RKO (cell line): ENCODE data around the gene VDAC1.
"Not testable (repeated sequence)": the region's sequence is repeated elsewhere in the genome, so short reads cannot be mapped to it uniquely, and the experiment has no call there.

Source experiments
- DNase-seq: peaks from one replicate; pipeline ENCODE4 v3.0.0-alpha.2; 2016; ENCODE audit warnings: low spot score

The VDAC1 gene

DNA sequence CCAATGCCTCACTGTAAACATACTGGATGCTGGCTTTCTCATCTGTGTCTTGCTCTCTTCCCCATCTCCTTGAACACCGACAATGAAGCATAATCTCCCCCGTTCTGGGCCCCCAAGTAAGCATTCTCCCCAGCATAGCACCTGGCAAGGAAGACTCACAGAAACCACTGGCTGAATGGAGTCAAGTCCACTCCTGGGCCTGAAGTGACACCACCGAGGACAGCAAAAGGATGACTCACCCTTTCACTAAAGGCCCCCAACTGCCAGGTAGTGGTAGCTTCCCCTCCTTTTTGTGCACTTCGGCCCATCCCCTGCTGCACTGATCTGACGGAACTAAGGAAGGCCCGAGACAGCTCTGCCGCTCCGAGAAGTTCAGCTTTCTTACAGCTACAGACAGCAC is 9.4 kb downstream of the VDAC1 start:
- no peak for DNase-seq

DNA sequence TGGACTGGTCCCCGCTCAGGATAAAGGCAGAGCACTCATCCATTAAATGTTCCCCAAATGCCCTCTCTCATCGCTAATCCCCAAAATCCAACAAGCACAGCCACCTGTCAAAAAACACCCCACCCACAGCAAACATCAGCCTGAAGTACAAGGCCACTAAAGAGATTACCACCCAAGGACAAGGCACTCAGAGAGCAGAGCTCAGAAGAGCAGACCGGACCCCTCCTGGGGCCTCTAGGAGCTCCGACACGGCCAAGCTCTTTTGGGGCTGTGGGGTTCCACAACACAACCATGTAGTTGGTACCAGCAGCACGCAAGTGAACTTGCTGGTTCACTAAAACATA is 9.8 kb downstream of the VDAC1 start:
- no peak for DNase-seq

DNA sequence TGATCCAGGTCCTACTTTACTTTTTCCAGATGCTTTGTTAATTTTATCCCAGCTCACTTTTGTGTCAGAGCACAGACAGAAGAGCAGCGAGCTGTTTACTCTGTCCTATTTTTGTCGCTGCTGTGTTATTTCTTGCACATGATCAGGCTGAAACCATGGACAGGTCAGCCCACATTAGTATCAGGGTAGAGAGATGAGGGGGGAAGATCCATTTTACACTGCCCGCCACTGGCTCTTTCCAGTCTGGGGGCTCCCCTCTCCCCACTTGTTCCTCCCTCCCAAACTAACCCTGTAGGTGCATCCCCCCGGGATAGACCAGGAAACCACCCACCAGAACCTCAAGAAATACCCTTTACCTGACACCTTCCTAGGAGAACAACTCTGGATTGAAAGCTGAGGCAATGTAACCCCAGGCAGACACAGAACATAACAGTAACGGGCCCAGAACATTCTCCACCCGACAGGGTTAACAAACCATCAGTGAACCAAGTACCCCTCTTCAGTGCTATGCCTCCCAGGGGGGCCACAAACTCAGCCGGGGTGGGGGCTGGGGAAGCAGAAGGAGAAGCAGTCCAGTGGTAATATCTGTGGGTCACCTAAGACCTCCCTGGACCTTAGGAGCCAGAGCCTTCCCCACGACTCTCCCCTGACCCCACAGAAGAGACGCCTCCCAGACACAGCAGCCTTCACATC is 10.3 kb downstream of the VDAC1 start:
- DNase-seq: no peak

DNA sequence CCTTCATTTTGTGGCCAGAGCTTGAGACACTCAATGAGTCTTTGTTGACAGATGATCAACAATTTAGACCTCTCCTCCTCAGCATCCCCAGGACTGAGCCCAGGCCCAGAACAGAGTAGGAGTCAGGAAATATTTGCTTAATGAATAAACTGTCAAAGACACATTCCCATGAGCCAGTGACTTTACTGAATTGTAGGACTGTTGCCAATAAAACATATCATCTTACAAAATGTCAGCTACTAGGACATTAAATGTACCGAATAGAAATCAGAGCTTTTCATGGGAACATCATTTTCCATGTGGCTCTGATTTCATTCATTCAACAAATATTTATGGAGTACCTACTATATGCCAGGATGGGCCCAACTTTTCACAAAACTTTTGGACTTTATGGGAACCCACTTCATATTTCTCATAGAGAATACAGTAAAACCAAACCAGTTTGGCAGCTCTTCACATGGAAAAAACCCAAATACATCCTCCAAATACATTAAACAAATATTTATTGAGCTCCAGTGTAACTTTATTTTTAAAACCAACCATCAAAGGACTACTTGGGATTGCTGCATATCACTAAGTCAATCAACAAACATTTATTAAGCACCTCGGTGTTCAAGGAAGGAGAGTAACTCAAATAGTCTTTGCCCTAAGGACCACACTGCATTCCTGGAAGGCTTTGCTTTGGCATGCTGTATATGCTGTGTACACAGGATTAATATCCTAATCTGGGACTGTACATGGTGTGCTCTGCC is 11.4 kb downstream of the VDAC1 start:
- peak; percentile 15 for DNase-seq

DNA sequence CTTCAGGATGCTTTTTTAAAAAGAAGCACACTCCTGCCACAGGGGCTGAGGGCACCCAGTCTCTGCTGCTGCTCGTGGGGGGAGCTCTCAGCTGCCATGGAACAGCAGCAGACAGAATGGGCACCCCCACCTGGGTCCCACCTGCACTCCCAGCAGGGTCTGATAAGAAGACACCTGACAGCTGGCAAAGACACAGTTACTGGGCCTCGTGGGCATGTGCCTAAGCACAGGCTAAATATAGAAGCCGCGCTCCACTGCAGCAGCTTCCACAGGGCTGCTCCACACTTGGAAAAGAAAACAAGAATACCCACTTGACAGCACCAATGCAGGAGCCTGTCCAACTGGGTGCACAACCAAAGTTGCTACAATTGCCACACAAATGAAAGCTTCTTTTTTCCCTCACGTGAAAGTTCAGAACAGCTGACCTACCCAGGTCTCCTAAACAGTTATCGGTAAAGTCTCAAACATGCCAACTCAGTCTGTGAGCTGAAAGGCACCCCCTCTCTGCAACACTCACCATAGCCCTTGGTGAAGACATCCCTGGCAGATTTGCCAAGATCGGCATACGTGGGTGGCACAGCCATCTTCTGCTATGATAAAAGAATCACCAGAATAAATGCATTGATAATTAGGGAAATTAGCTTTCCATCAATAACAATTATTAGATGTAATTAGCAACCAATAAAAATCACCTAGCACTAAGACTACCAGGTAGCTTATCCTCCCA is 12.2 kb downstream of the VDAC1 start:
- no peak for DNase-seq

DNA sequence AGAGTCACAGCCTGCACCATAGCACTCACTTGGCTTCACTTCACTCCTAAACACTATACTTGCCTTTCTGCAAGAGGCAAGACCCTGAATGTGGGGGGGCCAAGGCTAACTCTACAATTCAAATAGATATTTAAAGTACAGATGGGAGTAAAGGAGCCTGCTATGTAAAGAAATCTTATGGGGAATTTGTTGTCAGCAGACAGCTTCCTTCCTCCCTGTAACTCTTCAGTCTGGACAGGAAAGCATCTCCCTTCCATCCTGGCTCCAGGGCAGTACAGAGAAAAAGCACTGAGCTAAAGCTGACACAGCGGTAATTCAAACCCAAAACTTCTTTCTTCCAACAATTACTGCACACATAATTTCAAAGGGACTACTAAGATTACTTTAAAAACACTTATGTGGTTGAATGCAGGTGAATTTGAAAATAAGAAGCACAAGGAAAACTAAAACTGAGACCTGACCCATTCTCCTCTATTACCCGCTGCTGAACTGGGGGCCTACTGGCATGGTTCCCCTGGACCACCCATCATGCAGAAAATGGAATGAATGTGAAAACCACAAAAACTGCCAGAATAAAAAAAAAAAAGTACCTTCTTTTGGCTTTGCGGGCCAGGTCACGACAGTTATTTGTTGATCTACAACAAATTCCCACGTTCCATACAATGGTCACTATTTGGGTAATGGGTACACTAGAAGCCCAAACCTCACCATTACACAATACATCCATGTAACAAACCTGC is 13.4 kb downstream of the VDAC1 start:
- DNase-seq: no peak

DNA sequence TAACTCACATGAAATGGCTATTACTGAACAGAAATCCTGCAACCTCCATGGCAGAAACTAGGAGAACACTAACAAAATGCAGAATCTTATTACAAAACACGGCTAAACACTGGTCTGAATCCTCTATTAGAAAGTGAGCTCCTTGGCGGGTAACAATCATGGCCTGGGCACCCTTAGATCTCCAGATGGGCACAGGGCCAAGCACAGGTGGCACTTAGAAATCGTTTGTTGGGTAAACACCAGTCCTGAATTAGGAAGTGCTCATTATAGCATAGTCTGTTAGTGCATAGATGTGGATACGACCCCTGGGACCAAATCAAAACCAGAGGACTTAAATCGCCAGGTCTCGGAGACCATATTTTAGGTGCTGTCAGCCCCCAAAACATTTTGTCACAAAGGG is 14.4 kb downstream of the VDAC1 start:
- DNase-seq: no peak

DNA sequence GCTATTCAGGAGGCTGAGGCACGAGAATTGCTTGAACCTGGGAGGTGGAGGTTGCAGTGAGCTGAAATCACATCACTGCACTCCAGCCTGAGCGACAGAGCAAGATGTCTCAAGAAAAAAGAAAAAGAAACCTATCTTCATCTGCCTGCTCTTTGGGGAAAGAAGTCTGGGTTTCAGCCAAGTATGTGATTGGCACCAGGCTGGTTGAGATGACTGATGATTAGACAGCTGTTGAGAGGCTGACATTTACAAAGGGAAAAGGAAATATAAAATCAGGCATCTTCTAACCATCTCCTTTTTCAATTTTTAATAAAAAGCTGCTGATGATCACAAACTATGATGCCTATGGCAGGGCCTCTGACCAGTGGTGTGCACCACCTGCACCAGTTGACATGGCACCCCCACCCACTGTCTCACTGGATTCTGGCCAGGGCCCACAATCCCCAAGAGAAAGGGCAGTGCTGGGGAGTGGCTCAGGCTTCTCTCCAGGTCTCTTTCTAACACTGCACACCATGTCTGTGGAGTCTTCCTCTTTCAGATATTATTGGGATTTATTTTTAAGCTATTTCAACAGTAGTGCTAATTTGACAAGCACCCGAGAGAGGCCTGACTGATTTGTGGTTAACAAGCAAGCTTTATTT is 19.1 kb downstream of the VDAC1 start:
- DNase-seq: no peak

DNA sequence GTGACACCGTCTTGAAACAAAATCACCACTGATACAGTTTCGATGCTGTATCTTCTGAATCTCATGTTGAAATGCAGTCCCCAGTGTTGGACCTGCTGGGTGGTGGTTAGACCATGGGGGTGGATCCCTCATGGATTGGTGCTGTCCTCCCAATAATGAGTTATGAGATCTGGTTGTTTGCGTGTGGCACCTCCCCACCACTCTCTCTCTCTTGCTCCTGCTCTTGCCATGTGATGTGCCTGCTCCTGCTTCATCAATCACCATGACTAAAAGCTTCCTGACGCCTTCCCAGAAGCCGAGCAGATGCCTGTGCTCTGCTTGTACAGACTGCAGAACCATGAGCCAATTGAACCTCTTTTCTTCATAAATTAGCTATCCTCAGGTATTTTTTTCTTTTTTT is 21.1 kb downstream of the VDAC1 start:
- DNase-seq: no peak

DNA sequence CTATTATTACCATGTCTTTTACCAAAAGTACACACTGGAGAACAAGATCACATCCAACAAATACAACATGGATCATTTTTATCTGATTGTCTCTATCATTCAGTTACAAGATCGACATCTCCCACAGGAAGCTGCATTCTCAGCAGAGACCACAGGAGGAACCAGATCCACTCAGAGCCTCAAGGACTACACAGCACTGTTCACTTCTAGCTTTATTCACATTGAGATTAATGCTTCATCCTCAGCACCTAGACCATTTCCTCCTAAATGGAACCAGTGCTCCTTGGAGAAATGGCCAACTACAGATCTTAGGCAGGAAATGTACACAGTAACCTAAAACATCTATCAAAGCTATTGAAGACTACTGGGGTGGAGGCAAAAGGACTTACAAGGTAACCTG is 23.1 kb downstream of the VDAC1 start:
- DNase-seq: peak; percentile 43

DNA sequence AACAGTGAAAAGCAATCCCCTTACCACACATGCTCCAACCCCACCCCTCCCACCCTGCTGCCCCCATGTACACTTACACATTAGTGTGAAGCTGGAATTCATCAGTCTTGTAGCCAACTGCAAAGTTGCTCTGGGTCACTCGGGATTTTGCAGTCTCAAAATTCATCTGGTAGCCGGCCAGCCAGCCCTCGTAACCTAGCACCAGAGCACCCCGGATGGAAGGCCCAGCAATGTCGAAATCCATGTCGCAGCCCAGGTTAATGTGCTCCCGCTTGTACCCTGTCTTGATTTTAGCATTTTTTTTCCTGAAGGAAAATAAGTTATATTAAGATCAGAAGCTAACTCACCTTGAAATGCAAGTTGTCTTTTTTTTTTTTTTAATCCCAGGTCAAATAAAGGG is 24.1 kb downstream of the VDAC1 start:
- no peak for DNase-seq

DNA sequence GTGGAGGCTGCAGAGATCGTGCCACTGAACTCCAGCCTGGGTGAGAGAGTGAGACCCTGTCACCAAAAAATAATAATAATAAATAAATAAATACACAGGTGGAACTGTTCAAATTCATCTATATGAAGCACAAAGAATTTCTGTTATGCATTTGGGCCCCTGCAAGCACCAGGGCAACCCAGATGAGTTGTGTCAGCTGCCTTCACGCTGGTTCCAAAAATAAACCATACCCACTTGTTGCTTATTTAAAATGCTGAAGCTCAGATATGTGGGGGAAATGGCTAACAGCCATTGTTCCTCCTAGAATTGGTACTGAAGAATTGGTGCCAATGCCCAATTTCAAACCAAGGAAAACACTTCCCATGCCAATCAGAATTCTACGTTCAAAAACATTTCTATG is 25.8 kb downstream of the VDAC1 start:
- DNase-seq: no peak

DNA sequence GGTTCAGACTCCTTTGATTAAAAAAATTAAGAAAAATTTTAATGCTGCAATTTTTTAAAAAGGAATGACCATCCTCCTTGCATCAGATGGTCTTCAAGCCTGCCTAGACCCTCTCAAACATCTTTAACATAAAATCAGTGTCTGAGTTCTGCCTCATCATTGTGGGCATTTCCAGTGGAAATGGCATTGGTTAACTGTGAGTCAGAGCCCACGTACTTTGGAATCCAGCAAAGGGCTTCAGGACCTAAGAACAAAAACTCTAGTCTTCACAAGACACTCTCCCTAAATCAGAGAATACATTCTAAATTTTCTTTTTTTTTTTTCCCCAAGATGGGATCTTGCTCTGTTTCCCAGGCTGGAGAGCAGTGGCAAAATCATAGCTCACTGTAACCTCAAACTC is 26.9 kb downstream of the VDAC1 start:
- no peak for DNase-seq

DNA sequence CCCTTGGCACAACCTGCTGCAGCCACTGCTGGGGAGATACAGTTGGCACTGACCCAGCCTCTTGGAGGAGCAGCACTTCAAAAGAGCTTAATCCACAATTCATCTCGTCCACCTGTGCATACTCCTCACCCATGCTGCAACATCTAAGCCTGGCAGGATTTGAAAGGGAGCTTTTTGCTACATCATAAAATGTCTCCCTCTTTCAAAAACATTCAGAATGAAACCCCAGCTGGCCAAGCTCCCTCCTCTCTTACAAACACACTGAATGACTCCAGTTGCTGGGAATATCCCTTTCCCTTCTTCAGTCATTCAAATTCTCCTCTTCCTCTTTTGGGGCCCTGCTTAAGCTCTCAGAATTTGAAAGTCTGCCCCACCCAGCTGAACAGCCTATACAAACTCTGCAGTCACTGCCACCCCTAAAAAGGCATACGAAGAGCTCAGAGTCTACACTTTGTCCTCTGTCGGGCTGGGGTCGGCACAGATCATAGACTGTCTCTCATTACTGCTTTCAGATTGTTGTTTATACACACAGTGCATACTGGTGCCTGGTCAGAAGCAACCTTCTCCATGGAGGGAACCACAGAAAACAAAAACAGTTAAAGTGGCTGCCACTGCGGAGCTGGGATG is 27.5 kb downstream of the VDAC1 start:
- DNase-seq: no peak

DNA sequence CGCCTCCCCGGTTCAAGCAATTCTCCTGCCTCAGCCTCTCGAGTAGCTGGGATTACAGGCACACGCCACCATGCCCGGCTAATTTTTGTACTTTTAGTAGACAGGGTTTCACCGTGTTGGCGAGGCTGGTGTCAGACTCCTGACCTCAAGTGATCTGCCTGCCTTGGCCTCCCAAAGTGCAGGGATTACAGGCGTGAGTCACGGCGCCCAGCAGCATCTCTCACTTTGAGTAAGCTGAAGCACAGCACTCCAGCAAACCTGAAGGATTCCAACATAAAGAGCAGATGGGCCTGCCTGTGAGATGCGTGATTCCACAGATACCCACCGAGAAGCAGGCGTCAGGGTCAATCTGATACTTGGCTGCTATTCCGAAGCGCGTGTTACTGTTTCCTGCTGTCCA is 29.2 kb downstream of the VDAC1 start:
- not testable (repeated sequence) for DNase-seq

DNA sequence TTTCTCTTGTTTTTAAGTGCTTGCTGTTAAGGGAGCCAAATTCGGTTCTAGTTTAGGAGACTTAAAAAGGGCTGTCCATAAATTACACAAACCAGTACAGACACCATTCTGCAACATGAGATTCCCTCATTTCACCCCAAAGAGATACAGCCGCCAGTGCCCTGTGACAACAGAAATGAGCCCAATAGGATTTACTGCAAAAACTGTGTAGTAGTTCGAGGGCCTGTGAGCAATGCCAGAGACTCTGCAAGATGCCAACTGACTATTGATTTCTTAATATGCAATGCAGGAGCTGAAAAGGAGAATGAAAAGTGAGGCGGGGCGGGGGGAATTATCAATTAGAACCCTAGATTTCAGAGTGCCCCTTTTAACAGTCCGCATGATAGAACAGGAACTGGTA is 30.6 kb downstream of the VDAC1 start:
- no peak for DNase-seq

DNA sequence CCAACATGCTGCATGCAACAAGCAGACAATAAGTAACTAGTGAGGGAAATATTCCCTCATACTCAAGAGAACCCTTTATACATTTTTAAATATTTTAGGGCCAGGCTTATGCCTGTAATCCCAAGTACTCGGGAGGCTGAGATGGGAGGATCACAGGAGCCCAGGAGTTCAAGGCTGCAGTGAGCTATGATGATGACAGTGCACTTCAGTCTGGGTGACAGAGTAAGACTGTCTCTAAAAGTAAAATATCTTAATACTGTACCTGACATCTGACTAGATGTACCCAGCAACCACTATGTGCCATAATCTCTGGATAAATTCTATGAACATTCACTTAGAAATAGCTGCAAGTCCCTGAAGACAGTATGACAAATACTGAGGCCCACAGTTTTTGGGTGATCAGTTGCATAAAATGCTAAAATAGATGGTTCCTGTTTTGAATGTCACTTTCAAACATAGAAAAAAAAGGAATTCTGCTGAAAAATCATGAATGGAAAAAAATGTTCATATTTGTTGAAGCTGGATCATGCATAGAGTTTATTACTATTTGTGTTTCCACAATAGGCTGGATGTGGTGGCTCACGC is 34.4 kb downstream of the VDAC1 start:
- no peak for DNase-seq

DNA sequence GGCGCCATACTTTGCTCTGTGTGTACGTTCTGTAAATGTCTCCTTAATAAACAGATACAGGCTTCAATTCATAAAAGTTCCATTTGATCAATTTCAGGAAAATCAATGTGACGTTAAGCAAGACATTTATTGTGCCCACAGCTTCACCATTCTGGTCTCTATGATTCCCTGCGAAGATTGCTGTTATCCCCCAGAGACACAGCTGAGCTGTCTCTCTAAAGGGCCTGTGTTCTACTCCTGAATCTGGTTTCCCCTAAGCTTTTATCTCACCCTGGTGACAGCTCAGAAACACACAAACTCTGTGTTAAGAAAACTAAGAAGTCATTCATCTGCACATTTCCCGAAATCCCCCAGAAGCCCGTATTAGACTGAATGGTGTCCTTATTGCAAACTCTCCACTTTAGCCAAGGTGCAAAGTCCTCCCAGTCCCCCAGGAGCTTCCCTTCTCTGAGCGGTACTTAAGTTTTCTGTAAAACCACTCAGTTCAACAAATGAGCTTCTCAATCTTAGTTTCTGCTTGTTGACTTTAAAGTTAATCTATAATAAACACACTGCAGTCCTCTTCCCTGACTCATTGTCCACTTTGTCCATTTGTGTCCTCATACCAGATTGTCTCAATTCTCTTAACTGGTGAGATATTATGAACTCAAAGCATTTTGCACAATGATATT is 35.0 kb downstream of the VDAC1 start:
- peak; percentile 11 for DNase-seq

DNA sequence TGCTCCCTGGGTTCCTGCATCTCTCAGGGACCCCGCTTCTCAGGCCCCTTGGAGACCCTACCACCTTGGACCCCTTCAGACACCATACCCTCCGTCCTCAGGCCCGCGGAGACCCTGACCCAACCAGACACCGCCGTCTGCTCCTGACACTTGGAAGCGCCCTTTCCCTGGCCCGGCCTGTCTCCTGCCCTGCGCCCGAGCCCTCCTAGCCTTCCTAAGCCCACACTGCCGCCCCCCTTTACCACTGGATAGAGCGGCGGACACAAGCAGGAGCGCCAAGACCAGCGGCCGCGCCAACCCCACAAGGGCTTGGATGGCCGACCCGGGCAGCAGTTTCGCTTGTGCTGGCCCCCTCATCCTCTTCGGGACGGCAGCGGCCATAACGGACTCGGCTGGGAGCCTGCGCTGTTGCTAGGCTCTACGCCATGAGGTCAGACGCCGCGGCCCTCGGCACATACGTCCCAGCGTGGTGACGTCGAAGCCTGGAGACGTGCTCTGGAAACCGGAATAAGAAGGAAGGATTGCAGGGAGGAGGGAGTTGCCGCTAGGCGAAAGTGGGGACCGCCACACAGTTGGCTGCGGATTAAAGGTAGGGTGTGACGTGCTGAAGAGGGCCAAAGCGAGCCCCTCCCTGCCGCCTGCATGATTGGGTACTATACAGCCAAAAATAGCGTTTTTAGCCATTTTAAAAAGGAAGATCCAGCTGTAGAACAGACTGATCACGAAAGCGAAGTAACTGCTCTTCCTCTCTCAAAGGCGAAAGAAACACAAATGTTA is 36.4 kb downstream of the VDAC1 start, which contains the start of gene C5orf15:
Gene C5orf15, minus strand, starts transcription at position 422 of the 777 bp plus-strand sequence. Its CDS starts 41 bp downstream, at position 381.
- DNase-seq: peak; percentile 97
